Colonic mucosa (tissue), 4 donors: ENCODE data around the gene HAL. TPM values are rescaled to one million over a fixed set of nuclear protein-coding genes. Genes with fewer than 3 reads are reported as not detected.

ENCODE experiments used
- DNase-seq: peaks from one replicate; pipeline ENCODE4 v3.0.0-alpha.2; 2020
- H3K27ac ChIP-seq: fragments of 200-600 bp; one replicate; pipeline ENCODE4 v1.8.0; 2021
- H3K27me3 ChIP-seq: fragments of 200-600 bp; one replicate; pipeline ENCODE4 v1.8.0; 2021
- H3K36me3 ChIP-seq: fragments of 200-600 bp; one replicate; pipeline ENCODE4 v1.8.0; 2021
- H3K4me1 ChIP-seq: fragments of 200-600 bp; one replicate; pipeline ENCODE4 v1.8.0; 2021; ENCODE audit warnings: mild to moderate bottlenecking
- H3K4me3 ChIP-seq: fragments of 200-600 bp; one replicate; pipeline ENCODE4 v1.8.0; 2021
- H3K9ac ChIP-seq, 2 donors: one replicate each; pipeline ENCODE4 v1.7.0; 2013; ENCODE audit warnings: control low read depth in 2 of 2, low read depth in 2 of 2, low read length in 2 of 2
- H3K9me3 ChIP-seq: fragments of 200-600 bp; one replicate; pipeline ENCODE4 v1.8.0; 2021
- intact Hi-C: fragments of 100-400 bp; cut with DNase I; formaldehyde crosslinking; loops from one replicate; pipeline ENCODE4 v1.14.1; 2022
- total RNA-seq, 2 donors: library from RNA; stranded (reverse); fragmentation: NEBNext Ultra II Directional in 1 of 2; extraction: Animal tissue kit (Norgen Biotek cat#: 25700) in 1 of 2; gene quantifications; one replicate each; pipeline ENCODE4 v1.2.1, GENCODE V29; 2021
- TF ChIP-seq, protein P1 (sequence below): fragments of 200-600 bp; IDR thresholded peaks from one replicate; pipeline ENCODE4 v1.8.0; 2022; ENCODE audit warnings: antibody characterized with exemption, mild to moderate bottlenecking
- donor health status: healthy.
- donor health status: DM: no; HTN: no; CAD: no.
- donor health status: DM: no; HTN: no; CAD: no.

HAL gene
- total RNA-seq, 2 donors from 2014 or later = 0.91 to 1.1 TPM

DNA sequence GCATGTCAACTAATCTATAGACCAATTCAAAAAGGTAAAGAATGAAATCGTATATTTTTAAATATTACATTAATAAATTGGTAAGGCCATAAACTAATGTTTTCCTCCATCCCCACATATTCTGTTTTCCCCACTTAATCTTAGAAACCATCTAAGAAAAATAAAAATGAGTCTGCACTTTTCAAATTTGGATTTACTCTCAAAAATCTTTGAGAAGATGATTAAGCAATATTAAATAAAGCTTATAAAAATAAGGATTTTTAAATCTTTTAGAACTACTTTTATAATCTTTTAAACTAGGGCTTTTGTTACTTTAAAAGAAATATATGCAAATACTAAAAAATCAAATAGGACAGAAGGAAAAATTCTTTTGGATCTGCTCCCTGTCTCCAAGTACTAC lies 10.6 kb upstream of the HAL start:
- no peak overlapping the region for H3K27ac ChIP-seq
- no peak overlapping the region for H3K4me3 ChIP-seq
- TF ChIP-seq, protein P1, sequence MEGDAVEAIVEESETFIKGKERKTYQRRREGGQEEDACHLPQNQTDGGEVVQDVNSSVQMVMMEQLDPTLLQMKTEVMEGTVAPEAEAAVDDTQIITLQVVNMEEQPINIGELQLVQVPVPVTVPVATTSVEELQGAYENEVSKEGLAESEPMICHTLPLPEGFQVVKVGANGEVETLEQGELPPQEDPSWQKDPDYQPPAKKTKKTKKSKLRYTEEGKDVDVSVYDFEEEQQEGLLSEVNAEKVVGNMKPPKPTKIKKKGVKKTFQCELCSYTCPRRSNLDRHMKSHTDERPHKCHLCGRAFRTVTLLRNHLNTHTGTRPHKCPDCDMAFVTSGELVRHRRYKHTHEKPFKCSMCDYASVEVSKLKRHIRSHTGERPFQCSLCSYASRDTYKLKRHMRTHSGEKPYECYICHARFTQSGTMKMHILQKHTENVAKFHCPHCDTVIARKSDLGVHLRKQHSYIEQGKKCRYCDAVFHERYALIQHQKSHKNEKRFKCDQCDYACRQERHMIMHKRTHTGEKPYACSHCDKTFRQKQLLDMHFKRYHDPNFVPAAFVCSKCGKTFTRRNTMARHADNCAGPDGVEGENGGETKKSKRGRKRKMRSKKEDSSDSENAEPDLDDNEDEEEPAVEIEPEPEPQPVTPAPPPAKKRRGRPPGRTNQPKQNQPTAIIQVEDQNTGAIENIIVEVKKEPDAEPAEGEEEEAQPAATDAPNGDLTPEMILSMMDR = no peak
- no peaks in the 10 kb centered on the region for H3K36me3 ChIP-seq
- H3K27me3 ChIP-seq = no peaks in the 10 kb centered on the region
- H3K9me3 ChIP-seq = no peaks in the 10 kb centered on the region
- DNase-seq = no peak
- intact Hi-C loops = no loop called here
- H3K4me1 ChIP-seq = no peaks in the 10 kb centered on the region
- H3K9ac ChIP-seq = no peak overlapping the region

DNA sequence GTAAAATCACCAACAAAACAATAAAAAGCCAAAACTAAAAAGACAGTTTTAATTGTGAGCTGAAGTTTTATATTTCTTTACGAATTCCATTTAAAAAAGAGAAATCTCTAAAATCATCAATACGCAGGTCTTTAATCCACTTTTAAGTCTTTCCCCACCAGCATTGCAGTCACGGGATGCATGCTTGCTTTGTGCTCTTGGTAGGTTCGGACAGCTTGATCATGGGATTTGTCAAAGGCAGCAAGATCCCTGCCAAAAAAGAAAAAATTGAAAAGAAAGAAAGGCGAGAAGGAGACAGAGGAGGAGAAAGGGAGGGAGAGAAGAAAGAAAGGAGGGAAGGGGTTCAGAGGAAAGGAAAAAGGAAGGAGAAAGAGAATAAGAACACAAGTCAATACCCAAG lies 4.7 kb upstream of the HAL start:
- Histone ChIP-seq H3K27ac (no peak overlapping the region), H3K9me3 (no peaks in the 10 kb centered on the region), H3K9ac (no peak overlapping the region), H3K36me3 (no peaks in the 10 kb centered on the region), H3K27me3 (no peaks in the 10 kb centered on the region), H3K4me1 (no peaks in the 10 kb centered on the region), H3K4me3 (no peak overlapping the region)
- DNase-seq = no peak
- intact Hi-C loops = no loop called here
- TF ChIP-seq, protein P1 = no peak

DNA sequence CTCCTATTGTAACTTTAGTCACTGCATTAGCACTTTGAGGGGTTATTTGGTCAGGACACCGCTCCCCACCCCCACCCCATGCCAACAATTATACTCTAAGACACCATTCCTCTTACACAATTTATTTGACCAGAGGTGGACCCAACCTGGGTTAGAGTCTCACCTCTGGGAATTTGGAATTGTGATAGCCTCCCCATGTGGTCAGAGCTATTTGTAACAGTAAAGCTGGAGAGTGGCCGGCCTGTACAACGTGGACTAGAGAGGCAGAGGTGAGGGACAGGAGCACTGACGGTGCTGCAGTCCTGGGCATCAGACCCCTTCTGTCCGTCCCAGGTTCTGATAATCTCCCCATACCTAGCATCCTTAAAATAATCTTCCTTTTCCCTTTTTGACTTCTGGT lies 3.3 kb upstream of the HAL start:
- no peak overlapping the region for H3K4me3 ChIP-seq
- TF ChIP-seq, protein P1 = no peak
- no peaks in the 10 kb centered on the region for H3K27me3 ChIP-seq
- intact Hi-C loops = loop anchor here (2.0 kb wide), 1 partner anchor 81 kb away; no protein-coding TSS in a partner anchor
- no peak overlapping the region for H3K27ac ChIP-seq
- no peaks in the 10 kb centered on the region for H3K4me1 ChIP-seq
- H3K9ac ChIP-seq = no peak overlapping the region
- H3K36me3 ChIP-seq = no peaks in the 10 kb centered on the region
- DNase-seq = no peak
- no peaks in the 10 kb centered on the region for H3K9me3 ChIP-seq

DNA sequence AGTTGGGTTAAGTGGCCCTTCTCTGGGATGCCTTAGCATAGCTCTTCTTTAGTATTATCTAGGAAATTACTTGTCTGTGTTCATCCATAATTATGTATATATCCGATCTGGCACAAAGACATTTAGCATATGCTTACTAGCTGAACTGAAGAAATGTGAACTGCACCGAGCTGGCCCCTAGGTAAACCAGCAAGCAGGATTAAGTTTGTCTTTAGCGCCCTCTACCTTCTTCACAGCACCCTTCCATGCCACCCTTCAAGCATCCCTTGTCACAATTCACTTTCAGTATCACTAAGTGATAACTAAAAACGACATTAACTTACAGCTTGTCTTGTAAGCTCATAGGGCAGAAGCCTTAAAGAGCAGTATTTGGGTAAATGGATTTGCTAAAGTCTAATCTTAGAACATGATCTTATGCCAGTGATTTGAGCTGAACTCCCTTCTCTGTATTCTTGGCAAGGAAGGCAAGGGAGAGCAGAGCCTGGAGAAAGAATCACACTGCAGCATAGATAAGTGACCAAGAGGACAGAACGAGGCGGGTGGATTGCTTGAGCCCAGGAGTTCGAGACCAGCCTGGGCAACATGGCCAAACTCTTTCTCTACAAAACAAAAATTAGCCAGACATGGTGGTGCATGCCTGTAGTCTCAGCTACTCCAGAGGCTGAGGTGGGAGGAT lies 2.6 kb upstream of the HAL start:
- Histone ChIP-seq H3K27ac (no peak overlapping the region), H3K36me3 (no peaks in the 10 kb centered on the region), H3K9ac (no peak overlapping the region), H3K9me3 (no peaks in the 10 kb centered on the region), H3K27me3 (no peaks in the 10 kb centered on the region), H3K4me3 (no peak overlapping the region), H3K4me1 (no peaks in the 10 kb centered on the region)
- TF ChIP-seq, protein P1 = peak; percentile 57
- peak; percentile 48 for DNase-seq
- intact Hi-C loops = loop anchor here (2.0 kb wide), 1 partner anchor 80 kb away; no protein-coding TSS in a partner anchor

DNA sequence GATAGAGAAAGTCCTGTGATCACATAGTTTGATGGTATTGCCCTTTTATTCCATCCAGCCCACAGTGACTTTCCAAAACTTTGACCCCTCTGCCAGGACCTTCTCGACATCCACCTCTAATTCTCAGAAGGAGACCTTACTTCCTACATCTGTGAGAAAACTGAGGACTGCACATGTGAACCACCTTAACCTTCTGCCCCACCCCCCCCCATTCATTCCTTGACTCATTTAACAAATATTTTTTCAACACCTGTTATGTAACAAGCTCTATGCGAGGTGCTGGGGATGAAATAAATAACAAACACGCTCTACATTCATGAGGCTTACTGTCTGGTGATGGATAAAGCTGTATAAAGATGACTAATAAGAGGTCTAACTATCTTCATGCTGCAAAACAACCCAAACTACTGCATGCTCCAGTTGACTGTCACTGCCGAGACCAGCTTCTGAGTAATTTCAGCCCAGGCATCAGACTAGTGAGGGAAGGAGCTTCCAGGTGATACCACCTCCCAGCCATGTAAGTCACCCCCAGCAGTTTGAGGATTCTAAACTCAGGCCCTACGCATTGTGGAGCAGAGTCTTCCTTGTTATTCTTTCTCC lies 1.9 kb upstream of the HAL start:
- no peaks in the 10 kb centered on the region for H3K9me3 ChIP-seq
- H3K4me3 ChIP-seq = no peak overlapping the region
- TF ChIP-seq, protein P1 = no peak
- H3K36me3 ChIP-seq = no peaks in the 10 kb centered on the region
- H3K27me3 ChIP-seq = no peaks in the 10 kb centered on the region
- no peak for DNase-seq
- H3K4me1 ChIP-seq = no peaks in the 10 kb centered on the region
- H3K9ac ChIP-seq = no peak overlapping the region
- H3K27ac ChIP-seq = no peak overlapping the region
- intact Hi-C loops = loop anchor here (2.0 kb wide), 1 partner anchor 79 kb away; no protein-coding TSS in a partner anchor
